ENCODE results near the gene TCN1.

TCN1 gene

GRCh38 chr11:59807047-59807610, 59.2 kb downstream of the TCN1 start:
- no peak for DNase-seq

GRCh38 chr11:59804061-59804460, 62.2 kb downstream of the TCN1 start:
- no peak for DNase-seq

Data from HCEC 1CT (cell line).